OCI-LY1 (cell line): ENCODE measurements around the gene WNT6.

Source experiments
- CTCF ChIP-seq: fragments of 200-600 bp; sonication (generic), shearing (Covaris generic); IDR thresholded peaks from 2 replicates; pipeline ENCODE4 v1.5.1; 2017; ENCODE audit warnings: mild to moderate bottlenecking, antibody characterized with exemption, low read length, moderate library complexity, mixed read lengths
- EZH2 ChIP-seq: fragments of 200-600 bp; sonication (generic), shearing (Covaris generic); IDR thresholded peaks from 2 replicates; pipeline ENCODE4 v1.8.0; 2017; ENCODE audit warnings: borderline replicate concordance, mixed run types, mild to moderate bottlenecking, antibody characterized with exemption, low read length, moderate library complexity, mixed read lengths

GRCh38 chr2:218860950-218861381 is 1.4 kb downstream of the WNT6 start:
- TF ChIP-seq CTCF (no peak), EZH2 (no peak)
